A549 (cell line): Measurements from ENCODE around the gene STRA8. TPM values are rescaled to one million over a fixed set of nuclear protein-coding genes. Genes with fewer than 3 reads are reported as not detected.

Source experiments
- ATAC-seq, 2 experiments: fragments of 200-7000 bp in 1 of 2; fragments of >200 bp in 1 of 2; cut with Nextera tagmentation in 1 of 2; cut with Tn5 transposase in 1 of 2; 3 replicates each; pipeline versions ENCODE4 v1.8.0 to v1.9.1; 2018 to 2020; ENCODE audit warnings: mild to moderate bottlenecking in 1 of 2, moderate library complexity in 1 of 2
- CTCF ChIA-PET: fragments of 300-600 bp; sonication (Branson Sonifier 250); formaldehyde crosslinking; extraction: SDS; loops from one replicate; lab custom pipeline; 2021; ENCODE audit warnings: antibody characterized with exemption, inconsistent platforms; lab: Yijun Ruan, JAX
- POLR2A ChIA-PET: fragments of 350-600 bp; formaldehyde crosslinking; extraction: SDS; loops from one replicate; lab custom pipeline; 2021; ENCODE audit warnings: antibody characterized with exemption, inconsistent platforms; lab: Yijun Ruan, JAX
- DNase-seq, 2 experiments: peaks; one replicate each; pipeline versions ENCODE4 v3.0.0 to v3.0.0-alpha.2; 2011 to 2016; ENCODE audit warnings: low read depth in 1 of 2, low spot score in 1 of 2
- FAIRE-seq: peaks from 2 replicates; lab custom pipeline; 2011; peaks lifted over from hg19 to GRCh38; lab: Jason Lieb, UNC
- H3K27ac ChIP-seq, 2 experiments: fragments of >200 bp; sonication (Bioruptor Twin); formaldehyde crosslinking; 3 replicates each; pipeline ENCODE4 v1.5.1; 2016 to 2017
- H3K4me1 ChIP-seq: fragments of >200 bp; sonication (Bioruptor Twin); formaldehyde crosslinking; 3 replicates; pipeline ENCODE4 v1.6.1; 2016
- H3K4me2 ChIP-seq: fragments of >200 bp; sonication (Bioruptor Twin); formaldehyde crosslinking; 3 replicates; pipeline ENCODE4 v1.6.1; 2016
- H3K4me3 ChIP-seq: fragments of >200 bp; sonication (Bioruptor Twin); formaldehyde crosslinking; 3 replicates; pipeline ENCODE4 v1.5.1; 2016
- H3K9me3 ChIP-seq: fragments of >200 bp; sonication (Bioruptor Twin); formaldehyde crosslinking; 3 replicates; pipeline ENCODE4 v1.6.1; 2016
- BCL3 ChIP-seq: fragments of >200 bp; sonication (Bioruptor Twin); formaldehyde crosslinking; IDR thresholded peaks from 3 replicates; pipeline ENCODE4 v1.6.1; 2016
- BHLHE40 ChIP-seq: IDR thresholded peaks from 2 replicates; pipeline ENCODE4 v1.6.1; 2012; ENCODE audit warnings: low read depth, low read length, inconsistent platforms
- ELK1 ChIP-seq: fragments of 150-350 bp; IDR thresholded peaks from 2 replicates; pipeline ENCODE4 v1.6.1; 2014; ENCODE audit warnings: low read depth, mild to moderate bottlenecking, low read length
- ESRRA ChIP-seq: fragments of 150-350 bp; IDR thresholded peaks from 2 replicates; pipeline ENCODE4 v1.6.1; 2014; ENCODE audit warnings: mild to moderate bottlenecking, low read length, borderline replicate concordance
- FOSB ChIP-seq: fragments of 250-450 bp; sonication (Bioruptor Pico); IDR thresholded peaks from 2 replicates; pipeline ENCODE4 v1.5.0; 2020; ENCODE audit warnings: mild to moderate bottlenecking, moderate library complexity
- FOXS1 ChIP-seq: fragments of 250-450 bp; sonication (Bioruptor Pico); IDR thresholded peaks from 2 replicates; pipeline ENCODE4 v1.5.0; 2020; ENCODE audit warnings: mild to moderate bottlenecking, moderate library complexity
- HDAC2 ChIP-seq: fragments of 200-600 bp; sonication (generic); IDR thresholded peaks from 2 replicates; pipeline ENCODE4 v1.6.1; 2016
- HES2 ChIP-seq: fragments of >200 bp; sonication (Bioruptor Twin); formaldehyde crosslinking; IDR thresholded peaks from 2 replicates; pipeline ENCODE4 v1.6.1; 2016
- HOXA7 ChIP-seq: fragments of 250-450 bp; sonication (Bioruptor Pico); IDR thresholded peaks from 2 replicates; pipeline ENCODE4 v1.5.0; 2020; ENCODE audit warnings: mild to moderate bottlenecking, moderate library complexity
- MYC ChIP-seq: IDR thresholded peaks from 2 replicates; pipeline ENCODE4 v1.6.1; 2012; ENCODE audit warnings: mild to moderate bottlenecking, inconsistent platforms, low read length, improper control_type of control experiment, borderline replicate concordance
- REST ChIP-seq: fragments of 200-600 bp; sonication (generic); IDR thresholded peaks from 2 replicates; pipeline ENCODE4 v1.6.1; 2016; ENCODE audit warnings: antibody characterized with exemption, mild to moderate bottlenecking, moderate library complexity
- RNF2 ChIP-seq: fragments of 200-600 bp; sonication (generic); IDR thresholded peaks from 2 replicates; pipeline ENCODE4 v1.6.1; 2016; ENCODE audit warnings: low read depth, mild to moderate bottlenecking, antibody characterized with exemption, moderate library complexity, borderline replicate concordance
- SMC3 ChIP-seq: fragments of >200 bp; sonication (Bioruptor Twin); formaldehyde crosslinking; IDR thresholded peaks from 3 replicates; pipeline ENCODE4 v1.6.1; 2018; ENCODE audit warnings: inconsistent platforms
- ZC3H11A ChIP-seq: fragments of 450-650 bp; IDR thresholded peaks from 2 replicates; pipeline ENCODE4 v1.6.1; 2014; ENCODE audit warnings: antibody characterized with exemption, mild to moderate bottlenecking
- ZNF302 ChIP-seq: fragments of 250-450 bp; sonication (Bioruptor Pico); IDR thresholded peaks from 2 replicates; pipeline ENCODE4 v1.9.0; 2021; ENCODE audit warnings: inconsistent platforms, mild to moderate bottlenecking, moderate library complexity
- WGBS: methylation state at CpG from one replicate; pipeline ENCODE4 v1.1.6; 2017; ENCODE audit errors: missing lambda C conversion rate; 5-methylcytosine and 5-hydroxymethylcytosine counted together
- polyA plus RNA-seq, 4 experiments: library from polyadenylated mRNA; depleted of rRNA in 3 of 4; stranded (reverse); fragments of >200 nt; fragmentation: RNase III in 1 of 4; extraction: RNeasy Plus Mini Kit Qiagen cat#74134 plus additional on column Dnase treatment in 1 of 4; gene quantifications; 2 replicates in 3 of 4; 3 replicates in 1 of 4; pipeline ENCODE4 v1.2.3, GENCODE V29; 2011 to 2017
- TF ChIP-seq, protein P1 (sequence below): IDR thresholded peaks from 2 replicates; pipeline ENCODE4 v1.6.1; 2012

STRA8 gene
- polyA plus RNA-seq, 2 of the 4 experiments (the other 2 are of a cell fraction), result not detected

- no peak overlapping the region for H3K4me3 ChIP-seq
- no peak overlapping the region for H3K4me2 ChIP-seq
- TF ChIP-seq HES2 (no peak), HOXA7 (CRISPR knock-in tag) (no peak), ZC3H11A (no peak), BHLHE40 (no peak), ELK1 (no peak), RNF2 (no peak)
- TF ChIP-seq, protein P1, sequence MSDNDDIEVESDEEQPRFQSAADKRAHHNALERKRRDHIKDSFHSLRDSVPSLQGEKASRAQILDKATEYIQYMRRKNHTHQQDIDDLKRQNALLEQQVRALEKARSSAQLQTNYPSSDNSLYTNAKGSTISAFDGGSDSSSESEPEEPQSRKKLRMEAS, result no peak
- TF ChIP-seq, all 56 proteins: peak for 0
- H3K9me3 ChIP-seq, result no peaks in the 10 kb centered on the region
- H3K4me1 ChIP-seq, result peaks cover 8% of the 10 kb centered on the region
- CTCF ChIA-PET, result interaction anchor here (1.2 to 15.1 kb wide), 2 partner anchors 52 to 360 kb away, joined by 4 to 388 read pairs; no protein-coding TSS in a partner anchor
- no peak overlapping the region for H3K27ac ChIP-seq
- FAIRE-seq (no peak), ATAC-seq (no peak), DNase-seq (no peak)
- WGBS, result 46% methylated on average over 5 of the region's 5 CpGs
- POLR2A ChIA-PET, result no interaction called here
Measured at GRCh38 chr7:135285547-135286233, 52.1 kb downstream of the STRA8 start.

DNA sequence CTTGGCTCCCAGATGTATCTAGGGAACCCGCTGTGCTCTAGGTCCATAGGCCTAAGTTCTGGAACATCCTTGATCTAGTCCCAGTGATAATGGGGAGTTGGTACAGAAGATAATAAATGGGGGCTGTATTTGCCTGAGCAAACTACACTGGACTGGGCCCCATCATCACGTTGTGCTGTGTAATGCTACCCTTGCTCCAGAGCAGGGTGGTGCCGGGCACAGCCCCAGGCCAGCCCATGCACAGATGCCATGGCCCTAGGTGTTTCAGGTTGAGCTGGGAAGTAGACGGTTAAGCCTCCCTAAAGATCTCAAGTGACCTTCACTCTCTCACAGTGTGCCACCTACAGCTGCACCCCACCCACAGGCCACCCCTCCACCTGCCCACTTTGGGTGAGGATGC lies 53.2 kb downstream of the STRA8 start:
- ChIA-PET POLR2A (no interaction called here), CTCF (interaction anchor here (0.6 to 15.1 kb wide), 6 partner anchors 12 to 359 kb away, joined by 3 to 388 read pairs (median 10); no protein-coding TSS in a partner anchor)
- ATAC-seq (no peak), FAIRE-seq (no peak), DNase-seq (no peak)
- TF ChIP-seq ELK1 (no peak), FOXS1 (CRISPR knock-in tag) (no peak), HOXA7 (CRISPR knock-in tag) (no peak), MYC (no peak), FOSB (CRISPR knock-in tag) (no peak), ZNF302 (CRISPR knock-in tag) (no peak), ESRRA (no peak), SMC3 (no peak), HDAC2 (no peak), BHLHE40 (no peak), REST (no peak), BCL3 (no peak)
- Histone ChIP-seq H3K4me3 (no peak overlapping the region), H3K4me1 (peaks cover 15% of the 10 kb centered on the region), H3K9me3 (no peaks in the 10 kb centered on the region), H3K27ac (no peak overlapping the region), H3K4me2 (no peak overlapping the region)
- WGBS, result 79% methylated on average over 4 of the region's 4 CpGs
